T-helper 9 cell (primary cell): ENCODE results near the gene DDAH1.

Experiments used
- DNase-seq: peaks from one replicate; pipeline ENCODE4 v3.0.0-alpha.2; 2020

DDAH1 gene

DNA sequence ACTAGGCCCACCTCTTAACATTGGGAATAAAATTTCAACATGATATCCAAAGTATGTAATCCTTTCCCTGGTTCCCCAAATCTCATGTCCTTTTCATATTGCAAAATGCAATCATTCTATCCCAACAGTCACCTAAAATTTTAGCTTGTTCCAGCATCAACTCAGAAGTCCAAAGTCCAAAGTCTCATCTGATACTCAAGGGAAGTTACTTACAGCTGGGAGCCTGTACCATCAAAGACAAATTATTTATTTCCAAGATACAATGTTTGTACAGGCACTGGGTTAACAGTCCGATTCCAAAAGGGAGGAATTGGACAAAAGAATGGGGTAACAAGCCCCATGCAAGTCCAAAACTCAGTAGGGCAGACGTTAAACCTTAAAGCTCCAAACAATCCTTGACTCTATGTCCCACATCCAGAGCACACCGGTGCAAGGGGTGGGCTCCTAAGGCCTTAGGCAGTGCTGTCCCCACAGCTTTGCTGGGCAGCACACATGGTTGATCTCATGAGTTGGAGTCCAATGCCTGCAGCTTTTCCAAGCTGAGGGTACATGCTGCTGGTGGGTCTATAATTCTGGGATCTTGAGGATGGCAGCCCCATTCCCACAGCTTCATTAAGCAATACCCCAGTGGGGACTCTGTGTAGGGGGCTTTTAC, 78.8 kb downstream of the DDAH1 start:
- DNase-seq, result no peak

GRCh38 chr1:85379203-85380136, 85.5 kb downstream of the DDAH1 start:
- no peak for DNase-seq

DNA sequence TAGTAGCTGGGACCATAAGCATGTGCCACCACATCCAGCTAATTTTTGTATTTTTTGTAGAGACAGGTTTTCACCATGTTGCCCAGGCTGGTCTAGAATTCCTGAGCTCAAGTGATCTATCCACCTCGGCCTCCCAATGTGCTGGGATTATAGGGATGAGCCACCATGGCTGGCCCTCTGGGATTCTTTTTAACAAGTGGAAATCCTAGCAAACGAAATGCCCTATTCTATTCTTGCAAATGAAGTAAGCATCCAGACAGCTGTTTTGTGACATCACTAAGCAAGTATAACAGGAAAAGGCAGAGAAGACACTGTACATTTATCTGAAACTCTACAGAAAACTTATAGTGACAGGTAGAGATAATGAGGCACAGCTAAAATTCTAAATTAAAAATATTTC, 86.4 kb downstream of the DDAH1 start:
- DNase-seq, result no peak

DNA sequence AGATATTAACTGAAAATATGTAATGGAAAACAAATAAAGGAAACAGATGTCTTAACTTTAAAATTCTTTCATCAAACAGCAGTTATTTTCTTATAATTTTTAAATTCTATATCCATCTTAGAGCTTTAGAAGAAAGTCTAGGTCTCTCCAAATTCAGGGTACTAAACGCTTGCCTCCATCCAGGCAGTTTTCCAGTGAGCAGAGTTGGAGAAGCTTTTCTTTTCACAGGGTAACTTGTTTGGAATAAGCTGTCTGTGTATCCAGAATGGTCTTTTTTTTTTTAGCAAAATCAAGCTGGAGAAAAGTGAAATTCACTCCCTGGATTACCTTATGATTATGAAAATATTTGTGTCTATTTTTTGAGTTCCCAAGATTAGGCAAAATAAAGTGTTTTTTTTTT, 88.6 kb downstream of the DDAH1 start:
- no peak for DNase-seq

- no peak for DNase-seq
Measured at GRCh38 chr1:85375493-85375892, 89.5 kb downstream of the DDAH1 start.

DNA sequence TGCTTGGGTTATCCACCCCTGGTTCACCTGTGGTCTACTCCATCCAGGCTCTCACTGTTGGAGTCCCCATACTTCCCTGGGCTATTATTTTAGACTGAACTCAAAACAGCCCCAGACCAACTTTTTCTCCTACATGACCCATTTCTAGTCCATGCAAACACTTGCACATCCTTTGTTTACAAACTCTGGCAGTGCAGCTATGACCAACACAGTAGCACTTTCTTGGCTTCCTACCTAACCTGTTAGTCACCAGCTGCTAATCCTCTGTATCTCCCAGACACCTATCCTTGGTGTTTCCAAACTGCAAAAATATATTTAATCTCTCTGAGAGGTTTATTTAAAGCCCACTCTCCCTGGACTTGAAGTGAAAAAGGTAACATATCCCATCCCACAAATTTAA, 90.8 kb downstream of the DDAH1 start:
- DNase-seq, result no peak

DNA sequence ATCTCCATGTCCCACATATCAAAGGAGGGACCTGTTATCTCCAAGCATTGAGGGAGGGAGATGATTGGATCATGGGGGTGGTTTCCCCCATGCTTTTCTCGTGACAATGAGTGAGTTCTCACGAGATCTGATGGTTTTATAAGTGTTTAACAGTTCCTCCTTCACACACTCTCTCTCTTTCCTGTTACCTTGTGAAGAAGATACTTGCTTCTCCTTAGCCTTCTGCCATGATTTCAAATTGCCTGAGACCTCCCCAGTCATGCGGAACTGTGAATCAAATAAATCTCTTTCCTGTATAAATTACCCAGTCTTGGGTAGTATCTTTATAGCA, 91.6 kb downstream of the DDAH1 start:
- no peak for DNase-seq

DNA sequence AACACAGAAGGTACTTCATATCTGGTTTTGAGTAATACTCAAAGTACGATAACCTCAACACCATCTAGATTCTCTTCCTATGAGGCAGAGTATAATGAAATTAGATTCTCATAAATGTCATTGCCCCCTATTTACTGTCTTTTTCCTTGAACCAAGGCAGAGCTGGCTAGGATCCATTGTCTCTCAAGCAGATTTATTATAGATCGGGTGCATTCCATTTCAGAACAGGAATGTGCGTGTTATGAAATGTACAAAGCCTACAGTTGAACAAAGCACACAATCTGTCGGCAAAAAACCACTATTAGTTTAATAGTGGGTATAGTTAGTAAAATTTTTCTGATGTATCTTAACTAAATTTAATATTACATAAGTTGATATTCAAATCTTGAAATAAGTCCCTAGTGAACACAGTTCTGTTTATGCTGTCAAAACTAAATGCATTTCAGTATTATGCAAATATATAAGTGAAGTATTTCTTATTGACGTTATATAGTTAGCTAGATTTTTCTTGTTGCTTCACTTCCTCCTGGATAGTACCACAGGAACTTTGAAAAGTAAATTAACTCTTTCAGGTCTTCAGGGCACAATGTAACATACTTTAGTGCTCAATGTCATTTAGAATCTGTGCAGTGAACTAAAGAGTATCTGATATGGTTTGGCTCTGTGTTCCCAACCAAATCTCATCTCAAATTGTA, 92.1 kb downstream of the DDAH1 start:
- no peak for DNase-seq

DNA sequence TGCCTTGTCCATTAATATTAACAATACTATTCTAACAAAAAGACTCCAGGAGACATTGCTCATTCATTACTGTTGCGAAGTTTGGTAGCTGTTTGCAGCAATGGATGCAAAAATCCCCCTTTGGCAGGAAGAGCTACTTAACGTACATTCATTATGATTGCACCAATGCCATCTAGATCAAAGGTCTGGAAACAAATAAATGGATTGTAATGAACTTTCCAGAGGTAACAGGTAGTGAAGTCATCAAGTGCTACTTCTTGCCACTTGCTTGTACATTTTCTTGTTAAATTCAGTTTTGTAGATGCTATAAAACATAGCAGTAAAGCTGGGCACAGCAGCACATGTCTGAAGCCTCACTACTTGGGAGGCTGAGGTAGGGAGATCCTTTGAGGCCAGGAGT, 93.9 kb downstream of the DDAH1 start:
- no peak for DNase-seq

- DNase-seq, result no peak
Measured at GRCh38 chr1:85368073-85368770, 96.7 kb downstream of the DDAH1 start.

DNA sequence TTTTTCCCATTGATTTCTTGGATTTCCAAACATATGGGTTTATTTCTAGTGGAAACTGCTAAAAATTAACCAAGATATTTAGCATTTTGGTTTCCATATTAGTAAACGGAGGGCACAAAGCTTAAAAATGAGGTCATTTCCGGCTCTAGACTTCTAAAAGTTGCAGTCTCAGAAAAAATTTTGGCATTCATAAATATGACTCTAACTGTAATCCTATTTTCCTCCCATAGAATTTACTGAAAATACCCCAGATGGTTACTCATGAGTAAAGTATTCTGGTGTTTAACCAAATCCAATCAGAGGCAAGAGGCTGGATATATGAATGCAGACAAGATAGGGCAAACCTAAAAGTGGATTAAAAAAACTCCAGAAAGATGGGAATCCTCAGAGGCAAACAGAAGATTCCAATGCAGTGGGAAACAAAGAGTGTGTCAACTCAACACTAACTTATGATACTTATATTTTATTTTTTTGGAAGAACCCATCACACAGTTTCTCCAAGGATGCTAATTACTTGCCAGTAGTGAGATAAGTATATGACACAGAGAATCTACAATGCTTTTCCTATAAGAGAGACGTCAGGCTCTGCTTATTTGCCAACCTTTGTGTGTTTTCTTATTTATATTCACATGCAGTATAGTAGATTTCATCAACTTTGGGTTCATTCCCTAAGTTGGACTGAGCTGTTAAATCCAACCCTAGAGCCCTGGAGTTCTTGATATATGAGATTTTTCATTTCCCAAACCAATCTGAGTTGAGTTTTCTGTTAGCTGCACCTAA, 98.4 kb downstream of the DDAH1 start:
- no peak for DNase-seq

GRCh38 chr1:85365851-85366250, 99.1 kb downstream of the DDAH1 start:
- DNase-seq, result no peak

GRCh38 chr1:85363521-85363920, 101.4 kb downstream of the DDAH1 start:
- no peak for DNase-seq

DNA sequence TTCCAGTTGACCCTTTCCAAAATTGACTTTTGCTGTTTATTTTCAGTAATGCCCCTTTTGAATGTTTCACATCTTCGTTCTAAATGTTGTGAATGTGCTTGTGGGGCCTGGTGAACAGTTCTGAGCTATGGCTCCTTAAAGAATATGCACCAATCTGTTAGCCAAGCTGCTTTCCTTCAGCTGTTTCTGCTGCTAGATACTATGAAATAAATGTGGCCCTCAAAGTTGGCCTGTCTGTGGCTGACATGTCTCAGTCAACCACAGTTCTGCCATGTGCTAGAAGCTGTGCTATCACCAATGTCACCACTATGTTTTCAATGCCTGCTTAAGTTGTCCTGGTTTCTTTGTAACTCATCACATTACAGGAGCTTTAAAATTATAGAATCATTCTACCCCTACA, 101.9 kb downstream of the DDAH1 start:
- no peak for DNase-seq

DNA sequence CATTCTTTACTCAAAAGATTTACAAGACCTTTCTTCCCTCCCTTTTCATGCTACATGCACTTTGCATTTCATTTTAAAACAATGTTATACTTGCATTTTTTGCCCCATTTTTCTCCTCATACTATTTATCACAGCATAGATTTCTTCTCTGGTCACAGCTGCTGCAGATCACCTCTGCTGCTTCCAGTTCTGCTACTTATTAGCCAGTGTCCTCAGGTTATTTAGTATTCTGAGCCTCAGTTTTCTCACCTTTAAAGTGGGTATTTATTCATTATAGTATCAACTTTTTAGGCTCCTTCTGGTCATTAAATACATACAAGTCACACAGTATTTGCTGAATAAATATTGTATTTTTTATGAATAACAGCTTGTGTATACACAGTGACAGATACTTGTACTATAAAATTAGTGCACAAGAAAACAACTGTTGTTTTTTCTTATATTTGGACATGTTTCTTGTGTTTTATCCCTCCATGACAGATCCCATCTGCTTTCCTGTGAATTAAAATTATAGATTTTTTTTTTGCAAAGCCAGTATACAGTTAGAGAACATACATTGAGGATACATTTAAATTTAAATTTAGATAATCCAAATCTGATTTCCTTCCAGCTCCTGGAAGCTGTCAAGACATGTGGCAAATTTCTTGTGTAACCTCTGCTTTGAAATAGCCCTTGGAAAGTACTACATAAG, 103.2 kb downstream of the DDAH1 start:
- DNase-seq, result no peak

- no peak for DNase-seq
Measured at GRCh38 chr1:85360730-85361493, 104.0 kb downstream of the DDAH1 start.

GRCh38 chr1:85359874-85360721, 104.9 kb downstream of the DDAH1 start:
- DNase-seq, result no peak

GRCh38 chr1:85358702-85359438, 106.1 kb downstream of the DDAH1 start:
- no peak for DNase-seq

DNA sequence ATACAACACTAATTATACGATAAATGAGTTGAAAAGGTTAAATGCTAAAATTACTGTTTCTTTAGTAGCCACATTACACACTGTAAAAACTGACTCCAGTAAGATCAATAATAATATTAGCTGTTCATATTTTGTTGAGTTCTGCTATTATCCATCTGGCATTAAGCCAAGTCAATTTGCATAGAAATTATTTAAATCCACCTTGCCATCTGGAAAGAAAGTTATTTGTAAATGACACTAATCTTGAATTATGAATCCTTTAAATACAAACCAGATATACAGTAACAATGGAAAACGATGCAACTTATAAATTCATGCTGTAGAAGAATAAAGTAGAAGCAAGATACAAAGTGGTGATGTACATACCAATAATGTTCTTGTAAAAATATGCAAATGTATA, 107.1 kb downstream of the DDAH1 start:
- DNase-seq, result no peak
